Measurements from ENCODE around the gene L3MBTL4.

L3MBTL4 gene

GRCh38 chr18:6313415-6313814, 101.3 kb downstream of the L3MBTL4 start:
- no peak for DNase-seq (ENCODE audit: low read depth, low spot score)
- no peaks in the 10 kb centered on the region for H3K4me1 ChIP-seq (ENCODE audit: control insufficient read depth, insufficient read depth, low read length)
- no peaks in the 10 kb centered on the region for H3K27me3 ChIP-seq (ENCODE audit: control insufficient read depth, insufficient read depth, low read length)
- H3K4me3 ChIP-seq (ENCODE audit: low read length) = no peak overlapping the region
- no peaks in the 10 kb centered on the region for H3K9me3 ChIP-seq (ENCODE audit: control insufficient read depth, insufficient read depth, low read length)
- H3K27ac ChIP-seq (ENCODE audit: low read length) = no peak overlapping the region
- no CpG with 5 or more reads among the region's 2 CpGs for WGBS (ENCODE audit: insufficient coverage, insufficient read length)
- no peaks in the 10 kb centered on the region for H3K36me3 ChIP-seq (ENCODE audit: control insufficient read depth, insufficient read depth, low read length)

- no peak for DNase-seq (ENCODE audit: low read depth, low spot score)
- Histone ChIP-seq H3K4me3 (ENCODE audit: low read length) (no peak overlapping the region), H3K27me3 (ENCODE audit: control insufficient read depth, insufficient read depth, low read length) (no peaks in the 10 kb centered on the region), H3K4me1 (ENCODE audit: control insufficient read depth, insufficient read depth, low read length) (no peaks in the 10 kb centered on the region), H3K27ac (ENCODE audit: low read length) (no peak overlapping the region), H3K9me3 (ENCODE audit: control insufficient read depth, insufficient read depth, low read length) (no peaks in the 10 kb centered on the region), H3K36me3 (ENCODE audit: control insufficient read depth, insufficient read depth, low read length) (no peaks in the 10 kb centered on the region)
- WGBS (ENCODE audit: insufficient coverage, insufficient read length) = no CpG with 5 or more reads among the region's 8 CpGs
Measured at GRCh38 chr18:6311456-6312215, 103.1 kb downstream of the L3MBTL4 start.

DNA sequence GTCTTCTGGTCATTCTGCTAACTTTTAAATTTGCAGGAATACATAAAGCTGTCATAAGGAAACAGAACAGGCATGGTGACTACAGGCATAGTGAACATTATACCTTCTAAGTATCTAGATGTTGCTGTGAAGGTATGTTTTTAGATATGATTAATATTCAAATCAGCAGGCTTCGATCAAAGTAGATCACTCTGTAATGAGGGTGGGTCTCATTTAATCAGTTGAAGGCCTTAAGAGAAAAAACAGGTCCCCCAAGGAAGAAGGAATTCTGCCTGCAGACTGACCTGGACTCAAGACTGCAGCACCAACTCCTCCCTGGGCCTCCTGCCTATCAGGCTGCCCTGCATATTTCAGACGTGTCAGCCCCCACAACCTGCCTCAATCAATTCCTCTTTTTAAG, 104.0 kb downstream of the L3MBTL4 start:
- no peak for DNase-seq (ENCODE audit: low read depth, low spot score)
- Histone ChIP-seq H3K27me3 (ENCODE audit: control insufficient read depth, insufficient read depth, low read length) (no peaks in the 10 kb centered on the region), H3K4me3 (ENCODE audit: low read length) (no peak overlapping the region), H3K9me3 (ENCODE audit: control insufficient read depth, insufficient read depth, low read length) (no peaks in the 10 kb centered on the region), H3K27ac (ENCODE audit: low read length) (no peak overlapping the region), H3K36me3 (ENCODE audit: control insufficient read depth, insufficient read depth, low read length) (no peaks in the 10 kb centered on the region), H3K4me1 (ENCODE audit: control insufficient read depth, insufficient read depth, low read length) (no peaks in the 10 kb centered on the region)
- WGBS (ENCODE audit: insufficient coverage, insufficient read length) = no CpG with 5 or more reads among the region's 2 CpGs

DNA sequence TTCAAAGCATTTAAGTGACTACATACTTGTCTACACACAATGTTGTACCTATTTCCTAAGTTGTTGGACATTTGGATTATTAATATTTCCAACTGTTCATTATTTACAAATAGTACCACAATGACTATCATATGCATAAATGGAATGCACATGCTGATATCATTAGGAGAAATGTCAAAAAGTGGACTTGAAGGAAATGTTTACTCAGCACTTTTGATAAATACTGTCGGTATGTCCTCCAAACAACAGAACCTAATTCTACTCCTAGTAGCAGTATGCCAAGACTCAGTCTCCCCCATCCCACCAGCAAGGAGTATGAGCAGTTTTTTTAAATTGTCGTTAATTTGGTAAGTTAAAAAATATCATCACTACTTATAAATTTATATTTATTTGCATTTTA, 116.8 kb downstream of the L3MBTL4 start:
- Histone ChIP-seq H3K36me3 (ENCODE audit: control insufficient read depth, insufficient read depth, low read length) (no peaks in the 10 kb centered on the region), H3K27ac (ENCODE audit: low read length) (no peak overlapping the region), H3K9me3 (ENCODE audit: control insufficient read depth, insufficient read depth, low read length) (no peaks in the 10 kb centered on the region), H3K27me3 (ENCODE audit: control insufficient read depth, insufficient read depth, low read length) (no peaks in the 10 kb centered on the region), H3K4me3 (ENCODE audit: low read length) (no peak overlapping the region), H3K4me1 (ENCODE audit: control insufficient read depth, insufficient read depth, low read length) (no peaks in the 10 kb centered on the region)
- WGBS (ENCODE audit: insufficient coverage, insufficient read length) = no CpG with 5 or more reads among the region's 2 CpGs
- DNase-seq (ENCODE audit: low read depth, low spot score) = no peak

GRCh38 chr18:6294148-6294784, 120.4 kb downstream of the L3MBTL4 start:
- Histone ChIP-seq H3K4me3 (ENCODE audit: low read length) (no peak overlapping the region), H3K9me3 (ENCODE audit: control insufficient read depth, insufficient read depth, low read length) (no peaks in the 10 kb centered on the region), H3K36me3 (ENCODE audit: control insufficient read depth, insufficient read depth, low read length) (no peaks in the 10 kb centered on the region), H3K4me1 (ENCODE audit: control insufficient read depth, insufficient read depth, low read length) (no peaks in the 10 kb centered on the region), H3K27ac (ENCODE audit: low read length) (no peak overlapping the region), H3K27me3 (ENCODE audit: control insufficient read depth, insufficient read depth, low read length) (no peaks in the 10 kb centered on the region)
- no peak for DNase-seq (ENCODE audit: low read depth, low spot score)
- no CpG with 5 or more reads among the region's 4 CpGs for WGBS (ENCODE audit: insufficient coverage, insufficient read length)

DNA sequence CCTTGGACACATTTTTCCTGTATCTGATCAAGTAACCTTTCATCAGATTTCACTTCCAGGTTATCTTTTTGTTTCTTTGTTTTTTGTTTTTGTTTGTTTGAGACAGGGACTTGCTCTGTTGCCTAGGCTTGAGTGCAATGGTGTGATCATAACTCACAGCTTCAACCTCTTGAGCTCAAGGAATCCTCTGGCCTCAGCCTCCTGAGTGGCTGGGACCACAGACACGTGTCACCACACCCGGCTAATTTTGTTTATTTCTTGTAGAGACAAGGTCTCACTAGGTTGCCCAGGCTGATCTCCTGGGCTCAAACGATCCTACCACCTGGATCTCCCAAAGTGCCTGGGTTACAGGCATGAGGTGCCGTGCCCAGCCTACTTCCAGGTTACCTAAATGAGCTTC, 124.9 kb downstream of the L3MBTL4 start:
- H3K27ac ChIP-seq (ENCODE audit: low read length) = no peak overlapping the region
- no peaks in the 10 kb centered on the region for H3K36me3 ChIP-seq (ENCODE audit: control insufficient read depth, insufficient read depth, low read length)
- H3K9me3 ChIP-seq (ENCODE audit: control insufficient read depth, insufficient read depth, low read length) = no peaks in the 10 kb centered on the region
- no peaks in the 10 kb centered on the region for H3K27me3 ChIP-seq (ENCODE audit: control insufficient read depth, insufficient read depth, low read length)
- no peak for DNase-seq (ENCODE audit: low read depth, low spot score)
- no CpG with 5 or more reads among the region's 4 CpGs for WGBS (ENCODE audit: insufficient coverage, insufficient read length)
- H3K4me1 ChIP-seq (ENCODE audit: control insufficient read depth, insufficient read depth, low read length) = no peaks in the 10 kb centered on the region
- no peak overlapping the region for H3K4me3 ChIP-seq (ENCODE audit: low read length)

GRCh38 chr18:6286585-6286984, 128.1 kb downstream of the L3MBTL4 start:
- no peaks in the 10 kb centered on the region for H3K9me3 ChIP-seq (ENCODE audit: control insufficient read depth, insufficient read depth, low read length)
- WGBS (ENCODE audit: insufficient coverage, insufficient read length) = 100% methylated on average over 2 of the region's 4 CpGs

DNA sequence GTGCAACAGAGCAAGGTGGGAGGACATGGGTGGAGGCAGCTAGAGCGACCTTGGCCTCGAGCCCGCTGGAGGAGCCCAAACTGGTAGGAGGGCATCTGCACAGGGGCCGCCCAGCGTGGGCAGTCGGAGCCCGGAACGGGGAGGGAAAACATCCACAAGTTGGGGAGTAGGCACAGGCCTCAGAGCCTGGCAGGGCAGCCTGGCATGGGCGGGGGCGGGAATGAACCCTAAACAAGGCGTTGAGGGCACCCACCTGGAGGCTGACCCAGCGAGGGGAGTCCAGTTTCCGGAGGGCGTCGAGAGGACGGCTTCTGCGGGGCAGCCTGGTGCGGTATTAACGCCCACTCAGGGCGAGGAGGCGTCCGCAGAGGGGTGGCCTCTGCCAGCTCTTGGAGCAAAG, 129.9 kb downstream of the L3MBTL4 start:
- no peak for DNase-seq (ENCODE audit: low read depth, low spot score)
- no peaks in the 10 kb centered on the region for H3K4me1 ChIP-seq (ENCODE audit: control insufficient read depth, insufficient read depth, low read length)
- H3K27me3 ChIP-seq (ENCODE audit: control insufficient read depth, insufficient read depth, low read length) = no peaks in the 10 kb centered on the region
- no CpG with 5 or more reads among the region's 22 CpGs for WGBS (ENCODE audit: insufficient coverage, insufficient read length)
- H3K9me3 ChIP-seq (ENCODE audit: control insufficient read depth, insufficient read depth, low read length) = no peaks in the 10 kb centered on the region
- no peak overlapping the region for H3K4me3 ChIP-seq (ENCODE audit: low read length)
- H3K36me3 ChIP-seq (ENCODE audit: control insufficient read depth, insufficient read depth, low read length) = no peaks in the 10 kb centered on the region
- no peak overlapping the region for H3K27ac ChIP-seq (ENCODE audit: low read length)

More at GRCh38 chr18:6286585-6286984, 128.1 kb downstream of the L3MBTL4 start:
- H3K4me3 ChIP-seq (ENCODE audit: low read length) = no peak overlapping the region
- no peak for DNase-seq (ENCODE audit: low read depth, low spot score)
- H3K27ac ChIP-seq (ENCODE audit: low read length) = no peak overlapping the region
- H3K36me3 ChIP-seq (ENCODE audit: control insufficient read depth, insufficient read depth, low read length) = no peaks in the 10 kb centered on the region
- H3K27me3 ChIP-seq (ENCODE audit: control insufficient read depth, insufficient read depth, low read length) = no peaks in the 10 kb centered on the region
- no peaks in the 10 kb centered on the region for H3K4me1 ChIP-seq (ENCODE audit: control insufficient read depth, insufficient read depth, low read length)

DNA sequence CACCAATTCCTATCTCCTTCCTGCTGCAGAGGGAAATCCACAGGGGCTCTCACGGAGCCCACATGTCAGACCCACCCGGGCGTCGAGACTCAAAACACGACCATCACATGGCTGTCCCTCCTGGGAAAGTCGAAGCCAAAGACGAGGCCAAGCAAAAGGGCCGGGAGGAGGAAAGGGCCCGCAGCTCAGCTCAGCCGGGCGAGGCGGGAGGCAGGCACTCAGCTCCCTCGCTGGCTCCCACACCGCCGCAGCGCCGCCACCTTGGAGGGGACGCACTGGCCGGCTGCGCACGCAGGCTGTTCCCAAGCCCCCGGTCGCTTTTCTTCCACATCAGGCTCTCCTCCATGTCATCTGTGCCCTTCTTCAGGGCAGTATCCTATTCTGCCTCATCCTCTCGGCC, 130.4 kb downstream of the L3MBTL4 start:
- no peak overlapping the region for H3K4me3 ChIP-seq (ENCODE audit: low read length)
- no peak overlapping the region for H3K27ac ChIP-seq (ENCODE audit: low read length)
- H3K4me1 ChIP-seq (ENCODE audit: control insufficient read depth, insufficient read depth, low read length) = no peaks in the 10 kb centered on the region
- no peaks in the 10 kb centered on the region for H3K36me3 ChIP-seq (ENCODE audit: control insufficient read depth, insufficient read depth, low read length)
- DNase-seq (ENCODE audit: low read depth, low spot score) = no peak
- no CpG with 5 or more reads among the region's 24 CpGs for WGBS (ENCODE audit: insufficient coverage, insufficient read length)
- H3K27me3 ChIP-seq (ENCODE audit: control insufficient read depth, insufficient read depth, low read length) = no peaks in the 10 kb centered on the region
- no peaks in the 10 kb centered on the region for H3K9me3 ChIP-seq (ENCODE audit: control insufficient read depth, insufficient read depth, low read length)

DNA sequence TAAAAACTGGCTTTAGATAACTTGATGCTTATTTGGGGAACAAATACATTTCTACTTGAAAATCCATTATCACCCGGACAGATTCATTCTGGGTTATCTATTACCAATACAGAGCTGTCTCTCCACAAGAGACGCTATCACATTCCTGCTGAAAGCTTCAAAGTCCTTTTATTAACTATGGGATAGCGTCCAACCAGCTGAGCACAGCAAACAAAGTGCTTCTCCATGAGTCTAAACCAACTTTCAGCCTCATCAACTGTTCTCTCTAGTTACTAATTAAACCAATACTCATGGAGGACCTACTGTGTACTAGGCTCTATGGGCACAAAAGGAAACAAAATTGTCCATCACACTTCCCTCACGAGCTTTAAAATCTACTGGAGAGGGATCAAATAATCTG, 132.8 kb downstream of the L3MBTL4 start:
- DNase-seq (ENCODE audit: low read depth, low spot score) = no peak
- Histone ChIP-seq H3K4me3 (ENCODE audit: low read length) (no peak overlapping the region), H3K27me3 (ENCODE audit: control insufficient read depth, insufficient read depth, low read length) (no peaks in the 10 kb centered on the region), H3K36me3 (ENCODE audit: control insufficient read depth, insufficient read depth, low read length) (no peaks in the 10 kb centered on the region), H3K27ac (ENCODE audit: low read length) (no peak overlapping the region), H3K9me3 (ENCODE audit: control insufficient read depth, insufficient read depth, low read length) (no peaks in the 10 kb centered on the region), H3K4me1 (ENCODE audit: control insufficient read depth, insufficient read depth, low read length) (no peaks in the 10 kb centered on the region)
- WGBS (ENCODE audit: insufficient coverage, insufficient read length) = no CpG with 5 or more reads among the region's 4 CpGs

Measured in iPS DF 6.9 (cell line).